ENCODE data around the gene CCDC47.

DNA sequence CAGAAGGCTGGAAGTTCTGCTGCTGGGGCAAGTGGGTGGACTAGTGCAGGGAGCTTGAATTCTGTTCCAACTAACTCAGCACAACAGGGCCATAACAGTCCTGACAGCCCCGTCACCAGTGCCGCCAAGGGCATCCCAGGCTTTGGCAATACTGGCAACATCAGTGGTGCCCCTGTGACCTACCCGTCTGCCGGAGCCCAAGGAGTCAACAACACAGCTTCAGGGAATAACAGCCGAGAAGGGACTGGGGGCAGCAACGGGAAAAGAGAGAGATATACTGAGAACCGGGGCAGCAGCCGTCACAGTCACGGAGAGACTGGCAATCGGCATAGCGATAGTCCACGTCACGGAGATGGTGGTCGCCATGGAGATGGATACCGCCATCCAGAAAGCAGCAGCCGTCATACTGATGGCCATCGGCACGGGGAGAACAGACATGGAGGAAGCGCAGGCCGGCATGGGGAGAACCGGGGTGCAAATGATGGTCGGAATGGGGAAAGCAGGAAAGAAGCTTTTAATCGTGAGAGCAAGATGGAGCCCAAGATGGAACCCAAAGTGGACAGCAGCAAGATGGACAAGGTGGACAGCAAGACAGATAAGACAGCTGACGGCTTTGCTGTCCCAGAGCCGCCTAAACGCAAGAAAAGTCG is 44.5 kb upstream of the CCDC47 start:
- no peak for TF ChIP-seq ELF4 (IDR thresholded peaks at IDR 0.05)
- no peak for TF ChIP-seq L3MBTL2 (conservative IDR thresholded peaks at IDR 0.05)
- TF ChIP-seq, protein P1, sequence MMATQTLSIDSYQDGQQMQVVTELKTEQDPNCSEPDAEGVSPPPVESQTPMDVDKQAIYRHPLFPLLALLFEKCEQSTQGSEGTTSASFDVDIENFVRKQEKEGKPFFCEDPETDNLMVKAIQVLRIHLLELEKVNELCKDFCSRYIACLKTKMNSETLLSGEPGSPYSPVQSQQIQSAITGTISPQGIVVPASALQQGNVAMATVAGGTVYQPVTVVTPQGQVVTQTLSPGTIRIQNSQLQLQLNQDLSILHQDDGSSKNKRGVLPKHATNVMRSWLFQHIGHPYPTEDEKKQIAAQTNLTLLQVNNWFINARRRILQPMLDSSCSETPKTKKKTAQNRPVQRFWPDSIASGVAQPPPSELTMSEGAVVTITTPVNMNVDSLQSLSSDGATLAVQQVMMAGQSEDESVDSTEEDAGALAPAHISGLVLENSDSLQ (IDR thresholded peaks at IDR 0.05): no peak
- TF ChIP-seq TARDBP (IDR thresholded peaks at IDR 0.05): no peak
- TF ChIP-seq SP1 (IDR thresholded peaks at IDR 0.05): no peak
- no peak for TF ChIP-seq FOXM1 (IDR thresholded peaks at IDR 0.05; ENCODE audit: borderline replicate concordance)
- no peak for TF ChIP-seq NFRKB (IDR thresholded peaks at IDR 0.05)
- TF ChIP-seq ZNF384 (IDR thresholded peaks at IDR 0.05): no peak
- TF ChIP-seq BHLHE40 (IDR thresholded peaks at IDR 0.05; ENCODE audit: borderline replicate concordance): no peak
- TF ChIP-seq FOXA1 (IDR thresholded peaks at IDR 0.05): no peak
- no peak for TF ChIP-seq FOXK2 (IDR thresholded peaks at IDR 0.05)

All from HEK293T (cell line).